Pulmonary artery endothelial cell (primary cell): ENCODE measurements around the gene CNKSR3. TPM values are rescaled to one million over a fixed set of nuclear protein-coding genes. Genes with fewer than 3 reads are reported as not detected.

Experiments used
- DNase-seq: peaks from one replicate; pipeline ENCODE4 v3.0.0-alpha.2; 2011; ENCODE audit warnings: low read depth, low spot score
- total RNA-seq: library from RNA; depleted of rRNA; stranded (reverse); fragments of >200 nt; gene quantifications from 2 replicates; pipeline ENCODE4 v1.2.3, GENCODE V29; 2014

CNKSR3 gene
- total RNA-seq, 1 donor from 2014 or later = 7.3 TPM

- DNase-seq = no peak
Observed at GRCh38 chr6:154425034-154425433, 85.5 kb downstream of the CNKSR3 start.

- no peak for DNase-seq
Observed at GRCh38 chr6:154414021-154414813, 96.3 kb downstream of the CNKSR3 start.

- DNase-seq = no peak
Observed at GRCh38 chr6:154412106-154412820, 98.2 kb downstream of the CNKSR3 start.

- DNase-seq = no peak
Observed at GRCh38 chr6:154411076-154411475, 99.4 kb downstream of the CNKSR3 start.

GRCh38 chr6:154410619-154411072 lies 99.8 kb downstream of the CNKSR3 start:
- peak; percentile 89 for DNase-seq

GRCh38 chr6:154408891-154409500 lies 101.5 kb downstream of the CNKSR3 start:
- peak; percentile 20 for DNase-seq

GRCh38 chr6:154407440-154407839 lies 103.0 kb downstream of the CNKSR3 start:
- DNase-seq = no peak

GRCh38 chr6:154406869-154407268 lies 103.6 kb downstream of the CNKSR3 start:
- DNase-seq = no peak

GRCh38 chr6:154406301-154406700 lies 104.2 kb downstream of the CNKSR3 start:
- DNase-seq = no peak

- DNase-seq = no peak
Observed at GRCh38 chr6:154404791-154405400, 105.6 kb downstream of the CNKSR3 start.

- DNase-seq = no peak
Observed at GRCh38 chr6:154403788-154404187, 106.7 kb downstream of the CNKSR3 start.

GRCh38 chr6:154402081-154402780 lies 108.3 kb downstream of the CNKSR3 start:
- DNase-seq = no peak

GRCh38 chr6:154399097-154399496 lies 111.4 kb downstream of the CNKSR3 start:
- DNase-seq = peak; percentile 73

GRCh38 chr6:154397491-154398195 lies 112.8 kb downstream of the CNKSR3 start:
- DNase-seq = no peak

- DNase-seq = no peak
Observed at GRCh38 chr6:154395878-154396277, 114.6 kb downstream of the CNKSR3 start.

- DNase-seq = no peak
Observed at GRCh38 chr6:154395316-154395715, 115.2 kb downstream of the CNKSR3 start.

GRCh38 chr6:154394571-154394970 lies 115.9 kb downstream of the CNKSR3 start:
- no peak for DNase-seq

- DNase-seq = no peak
Observed at GRCh38 chr6:154390034-154390433, 120.5 kb downstream of the CNKSR3 start.

- DNase-seq = no peak
Observed at GRCh38 chr6:154388803-154389202, 121.7 kb downstream of the CNKSR3 start.
